Tibial nerve (tissue), 3 donors: ENCODE results near the gene OR2T27.

Experiments
- POLR2A ChIP-seq, 2 donors: fragments of 450-650 bp; IDR thresholded peaks; one replicate each; pipeline ENCODE4 v1.6.1; 2017; ENCODE audit warnings: antibody characterized with exemption in 2 of 2, mild to moderate bottlenecking in 2 of 2, moderate library complexity in 2 of 2
- TF ChIP-seq, protein P1 (sequence below), 5 experiments: fragments of 200-600 bp in 3 of 5; fragments of 450-650 bp in 2 of 5; sonication (generic) in 3 of 5; IDR thresholded peaks; one replicate each; pipeline ENCODE4 v1.5.1; 2016 to 2019; ENCODE audit warnings: antibody characterized with exemption in 5 of 5, mild to moderate bottlenecking in 3 of 5, moderate library complexity in 2 of 5

GRCh38 chr1:248688527-248689298, 33.4 kb upstream of the OR2T27 start:
- TF ChIP-seq, protein P1, sequence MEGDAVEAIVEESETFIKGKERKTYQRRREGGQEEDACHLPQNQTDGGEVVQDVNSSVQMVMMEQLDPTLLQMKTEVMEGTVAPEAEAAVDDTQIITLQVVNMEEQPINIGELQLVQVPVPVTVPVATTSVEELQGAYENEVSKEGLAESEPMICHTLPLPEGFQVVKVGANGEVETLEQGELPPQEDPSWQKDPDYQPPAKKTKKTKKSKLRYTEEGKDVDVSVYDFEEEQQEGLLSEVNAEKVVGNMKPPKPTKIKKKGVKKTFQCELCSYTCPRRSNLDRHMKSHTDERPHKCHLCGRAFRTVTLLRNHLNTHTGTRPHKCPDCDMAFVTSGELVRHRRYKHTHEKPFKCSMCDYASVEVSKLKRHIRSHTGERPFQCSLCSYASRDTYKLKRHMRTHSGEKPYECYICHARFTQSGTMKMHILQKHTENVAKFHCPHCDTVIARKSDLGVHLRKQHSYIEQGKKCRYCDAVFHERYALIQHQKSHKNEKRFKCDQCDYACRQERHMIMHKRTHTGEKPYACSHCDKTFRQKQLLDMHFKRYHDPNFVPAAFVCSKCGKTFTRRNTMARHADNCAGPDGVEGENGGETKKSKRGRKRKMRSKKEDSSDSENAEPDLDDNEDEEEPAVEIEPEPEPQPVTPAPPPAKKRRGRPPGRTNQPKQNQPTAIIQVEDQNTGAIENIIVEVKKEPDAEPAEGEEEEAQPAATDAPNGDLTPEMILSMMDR (IDR thresholded peaks at IDR 0.05), result no peak
- TF ChIP-seq POLR2A (IDR thresholded peaks at IDR 0.05), result no peak
